Measurements from ENCODE around the gene VCY1B.
"Not testable (repeated sequence)": the region's sequence is repeated elsewhere in the genome, so short reads cannot be mapped to it uniquely, and the experiment has no call there.

DNA sequence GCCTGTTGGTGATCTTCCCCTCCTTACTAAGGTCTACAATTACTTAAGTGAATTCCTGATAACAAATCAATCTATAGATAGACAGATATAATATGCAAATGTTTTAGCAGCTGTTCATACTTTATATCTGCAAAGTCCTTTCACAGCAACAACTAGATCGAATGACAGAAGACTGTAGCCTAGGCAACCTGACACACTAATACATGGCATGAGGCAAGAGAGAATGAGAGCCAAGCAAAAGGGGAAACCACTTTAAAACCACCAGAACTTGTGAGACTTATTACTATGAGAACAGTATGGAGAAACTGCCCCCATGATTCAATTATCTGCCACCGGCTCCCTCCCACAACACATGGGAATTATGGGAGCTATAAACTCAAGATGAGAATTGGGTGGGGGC, 44.1 kb upstream of the VCY1B start:
- not testable (repeated sequence) for TF ChIP-seq CTCF, POLR2A (IDR thresholded peaks at IDR 0.05)
